Stimulated activated CD4-positive, alpha-beta T cell treated with anti-CD3 and anti-CD28 coated beads, TNF-alpha, amount 100 ng/mL, for 48 hours (primary cell): ENCODE data around the gene FOS.
"Not testable (repeated sequence)": the region's sequence is repeated elsewhere in the genome, so short reads cannot be mapped to it uniquely, and the experiment has no call there.

Experiments
- DNase-seq, 3 donors: peaks; one replicate each; pipeline ENCODE4 v3.0.0-alpha.2; 2020; ENCODE audit warnings: low read depth in 3 of 3

Gene FOS

GRCh38 chr14:75277008-75277814, 1.4 kb upstream of the FOS start:
- no peak for DNase-seq

DNA sequence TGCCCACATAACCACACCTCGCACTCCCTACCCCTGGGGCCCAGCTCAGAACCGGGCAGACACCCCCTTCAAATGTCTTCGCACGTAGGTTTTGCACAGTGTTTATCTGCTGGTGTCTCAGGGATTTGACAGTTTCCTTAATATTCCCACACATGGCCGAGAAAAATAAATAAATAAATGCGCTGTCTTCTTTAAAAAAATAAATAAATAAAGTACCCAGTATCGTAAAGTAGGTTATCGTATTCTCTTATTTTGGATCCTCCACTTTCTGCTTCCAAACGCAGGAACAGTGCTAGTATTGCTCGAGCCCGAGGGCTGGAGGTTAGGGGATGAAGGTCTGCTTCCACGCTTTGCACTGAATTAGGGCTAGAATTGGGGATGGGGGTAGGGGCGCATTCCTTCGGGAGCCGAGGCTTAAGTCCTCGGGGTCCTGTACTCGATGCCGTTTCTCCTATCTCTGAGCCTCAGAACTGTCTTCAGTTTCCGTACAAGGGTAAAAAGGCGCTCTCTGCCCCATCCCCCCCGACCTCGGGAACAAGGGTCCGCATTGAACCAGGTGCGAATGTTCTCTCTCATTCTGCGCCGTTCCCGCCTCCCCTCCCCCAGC, 710 bp upstream of the FOS start:
- DNase-seq, result no peak

DNA sequence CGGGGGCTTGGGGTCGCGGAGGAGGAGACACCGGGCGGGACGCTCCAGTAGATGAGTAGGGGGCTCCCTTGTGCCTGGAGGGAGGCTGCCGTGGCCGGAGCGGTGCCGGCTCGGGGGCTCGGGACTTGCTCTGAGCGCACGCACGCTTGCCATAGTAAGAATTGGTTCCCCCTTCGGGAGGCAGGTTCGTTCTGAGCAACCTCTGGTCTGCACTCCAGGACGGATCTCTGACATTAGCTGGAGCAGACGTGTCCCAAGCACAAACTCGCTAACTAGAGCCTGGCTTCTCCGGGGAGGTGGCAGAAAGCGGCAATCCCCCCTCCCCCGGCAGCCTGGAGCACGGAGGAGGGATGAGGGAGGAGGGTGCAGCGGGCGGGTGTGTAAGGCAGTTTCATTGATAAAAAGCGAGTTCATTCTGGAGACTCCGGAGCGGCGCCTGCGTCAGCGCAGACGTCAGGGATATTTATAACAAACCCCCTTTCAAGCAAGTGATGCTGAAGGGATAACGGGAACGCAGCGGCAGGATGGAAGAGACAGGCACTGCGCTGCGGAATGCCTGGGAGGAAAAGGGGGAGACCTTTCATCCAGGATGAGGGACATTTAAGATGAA, 630 bp downstream of the FOS start:
- no peak for DNase-seq

- DNase-seq, result no peak
Observed at GRCh38 chr14:75279763-75280290, 1.2 kb downstream of the FOS start.

GRCh38 chr14:75280291-75280830, 1.7 kb downstream of the FOS start:
- no peak for DNase-seq

GRCh38 chr14:75280831-75281653, 2.4 kb downstream of the FOS start:
- no peak for DNase-seq

- DNase-seq, result no peak
Observed at GRCh38 chr14:75281654-75282019, 3.0 kb downstream of the FOS start.

GRCh38 chr14:75282170-75282554, 3.5 kb downstream of the FOS start:
- DNase-seq, result no peak

GRCh38 chr14:75282555-75283161, 4.0 kb downstream of the FOS start:
- not testable (repeated sequence) for DNase-seq

DNA sequence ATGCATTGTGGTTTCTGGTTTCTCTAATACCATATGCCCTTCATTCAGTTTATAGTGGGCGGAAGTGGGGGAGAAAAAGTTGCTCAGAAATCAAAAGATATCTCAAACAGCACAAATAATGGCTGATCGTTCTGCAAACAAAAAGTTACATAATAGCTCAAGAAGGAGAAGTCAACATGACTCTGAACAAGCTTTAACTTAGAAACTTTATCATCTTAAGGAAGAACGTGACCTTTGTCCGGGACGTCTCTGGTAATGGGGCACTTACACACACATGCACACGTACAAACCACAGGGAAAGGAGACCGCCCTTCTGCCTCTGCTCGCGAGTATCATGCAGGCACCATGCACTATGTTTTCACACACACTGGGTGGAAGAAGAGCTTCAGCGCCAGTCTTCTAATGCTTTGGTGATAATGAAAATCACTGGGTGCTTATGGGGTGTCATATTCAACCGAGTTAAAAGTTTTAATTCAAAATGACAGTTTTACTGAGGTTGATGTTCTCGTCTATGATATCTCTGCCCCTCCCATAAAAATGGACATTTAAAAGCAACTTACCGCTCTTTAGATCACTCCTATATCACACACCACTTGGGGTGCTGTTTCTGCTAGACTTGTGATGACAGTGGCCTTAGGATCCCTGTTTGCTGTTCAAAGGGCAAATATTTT, 4.7 kb downstream of the FOS start:
- no peak for DNase-seq

GRCh38 chr14:75283833-75284563, 5.4 kb downstream of the FOS start:
- DNase-seq, result no peak

DNA sequence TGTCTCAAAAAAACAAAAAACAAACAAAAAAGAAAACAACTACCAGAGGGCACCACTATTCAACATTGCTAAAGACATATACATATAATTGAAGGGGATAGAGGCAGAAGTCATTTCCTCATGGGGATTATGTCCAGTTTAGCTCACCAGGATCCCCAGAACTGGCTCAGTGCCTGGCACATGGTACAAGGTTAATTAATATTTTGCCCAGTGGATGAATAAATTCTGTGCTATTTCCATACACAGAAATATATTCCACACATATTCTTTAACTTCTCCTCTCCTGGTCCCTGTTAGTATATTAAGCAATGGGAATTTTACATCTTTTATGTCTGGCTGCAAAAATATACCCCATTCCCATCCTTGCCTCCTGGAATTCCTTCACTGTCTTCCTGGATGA, 6.7 kb downstream of the FOS start:
- no peak for DNase-seq

DNA sequence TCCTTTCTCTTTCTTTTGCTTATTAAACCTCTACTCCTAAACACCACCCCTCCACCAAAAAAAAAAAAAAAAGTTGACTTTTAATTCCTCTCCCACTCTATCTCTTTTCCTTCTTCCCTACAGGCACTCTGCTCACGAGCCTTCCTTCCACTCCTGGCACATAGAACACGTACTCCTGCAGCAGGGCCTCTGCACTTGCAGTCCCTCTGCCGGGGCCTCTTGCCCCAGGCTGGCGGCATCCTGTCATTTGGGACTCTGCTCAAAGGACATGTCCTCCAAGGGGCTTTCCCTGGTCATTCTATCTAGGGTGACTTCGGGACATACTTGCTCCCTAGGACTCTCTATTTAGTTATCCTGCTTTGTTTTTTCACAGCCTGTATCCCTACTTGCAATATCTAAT, 7.7 kb downstream of the FOS start:
- DNase-seq, result no peak

GRCh38 chr14:75289840-75290388, 11.3 kb downstream of the FOS start:
- DNase-seq, result no peak

DNA sequence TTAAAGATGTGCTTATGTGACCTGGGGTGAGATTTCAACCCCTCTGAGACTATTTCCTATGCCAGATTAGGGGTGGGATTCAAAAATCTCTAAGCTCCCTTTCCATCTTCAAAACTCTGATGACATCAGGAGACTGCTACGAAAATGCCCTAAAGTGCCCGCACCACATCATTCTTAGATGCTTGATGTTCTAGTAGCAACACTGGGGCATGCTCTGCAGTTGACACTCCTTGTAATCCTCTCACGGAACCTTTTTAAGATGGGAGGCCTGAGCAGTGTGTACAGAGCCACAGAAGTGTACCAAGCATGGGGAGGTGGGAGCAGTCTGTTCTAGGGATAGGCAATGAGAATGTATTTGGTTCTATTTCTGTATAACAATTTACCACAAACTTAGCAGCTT, 12.2 kb downstream of the FOS start:
- DNase-seq, result no peak

- no peak for DNase-seq
Observed at GRCh38 chr14:75291331-75291730, 12.7 kb downstream of the FOS start.

DNA sequence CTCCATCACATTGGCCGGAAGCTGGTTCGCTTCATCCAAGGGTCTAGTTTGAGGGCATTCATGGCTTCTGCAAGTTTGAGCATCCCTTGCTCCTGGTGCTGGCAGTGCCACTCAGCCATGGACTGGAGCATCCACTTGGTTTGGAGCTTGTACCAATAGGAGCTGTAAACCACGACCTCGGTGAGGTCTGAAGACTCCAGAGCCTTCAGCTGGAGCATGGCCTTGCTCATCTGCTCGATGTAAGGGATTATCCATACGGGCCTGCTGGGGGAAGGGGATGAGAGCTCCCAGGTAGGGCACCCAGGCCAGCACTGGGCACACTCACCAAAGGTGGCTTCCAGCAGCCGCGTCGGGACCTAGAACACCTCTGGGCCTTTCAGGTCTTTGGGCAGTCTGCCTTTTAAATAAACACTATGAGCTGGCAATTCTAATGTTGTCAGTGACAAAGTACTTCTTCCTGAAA, 13.5 kb downstream of the FOS start:
- no peak for DNase-seq

DNA sequence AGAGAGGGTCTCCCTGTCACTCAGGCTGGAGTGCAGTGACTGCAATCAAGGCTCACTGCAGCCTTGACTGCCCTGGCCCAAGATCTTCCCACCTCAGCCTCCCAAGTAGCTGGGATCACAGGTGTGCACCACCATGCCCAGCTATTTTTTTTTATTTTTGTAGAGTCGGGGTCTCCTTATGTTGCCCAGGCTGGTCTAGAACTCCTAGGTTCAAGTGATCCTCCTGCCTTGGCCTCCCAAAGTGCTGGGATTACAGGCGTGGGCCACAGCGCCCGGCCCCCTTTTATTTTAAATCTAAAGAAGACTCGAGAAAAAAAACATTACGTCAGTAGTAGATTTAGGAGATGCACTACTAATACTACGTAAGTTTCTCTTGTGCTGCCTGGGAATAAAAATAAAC, 14.3 kb downstream of the FOS start:
- DNase-seq, result no peak

DNA sequence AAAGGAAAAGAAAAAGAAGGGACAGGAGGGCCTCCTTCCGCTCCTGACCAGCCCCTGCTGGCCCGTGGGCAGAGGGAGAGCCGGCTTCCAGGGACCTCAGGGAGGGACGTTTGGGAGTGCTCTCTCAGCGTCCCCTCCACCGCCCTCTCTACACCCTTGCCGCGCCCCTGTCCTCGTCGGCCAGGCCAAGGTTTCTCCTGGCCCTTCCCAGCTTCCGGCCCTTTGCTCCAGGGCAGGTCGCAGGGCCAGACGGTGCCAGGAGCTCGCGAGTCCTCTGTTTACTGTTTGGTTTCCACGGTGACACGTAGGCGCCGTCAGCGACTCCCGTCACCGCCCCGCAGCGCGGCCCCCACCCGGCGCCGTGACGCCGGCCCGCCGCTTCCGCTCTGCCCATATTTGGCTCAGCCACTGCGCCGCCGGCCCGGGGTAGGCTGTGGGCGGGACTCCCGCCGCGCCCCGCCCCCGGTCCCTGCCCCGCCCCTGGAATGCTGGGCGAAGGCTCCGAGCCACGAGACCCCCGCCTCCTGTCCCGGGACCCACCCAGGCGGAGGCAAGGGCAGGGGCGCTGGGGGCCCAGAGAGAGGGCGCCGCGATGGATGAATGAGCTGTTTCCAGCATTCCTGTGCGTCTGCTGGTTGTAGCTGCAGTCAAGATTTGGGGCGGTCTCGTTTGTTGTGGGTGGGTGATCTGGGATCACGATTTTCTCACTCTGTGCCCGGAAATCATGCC, 15.5 kb downstream of the FOS start:
- DNase-seq, result peak; percentile 88 to 93 (median 89)
